Large intestine (tissue), 3 donors: ENCODE measurements around the gene NCBP1. TPM values are rescaled to one million over a fixed set of nuclear protein-coding genes. Genes with fewer than 3 reads are reported as not detected.

Source experiments
- DNase-seq, 2 donors: peaks; one replicate each; pipeline versions ENCODE4 v3.0.0 to v3.0.0-alpha.2; 2013
- H3K27ac ChIP-seq: one replicate; pipeline ENCODE4 v1.5.1; 2013; ENCODE audit warnings: low read length
- H3K27me3 ChIP-seq: 2 replicates; pipeline ENCODE4 v1.6.1; 2013; ENCODE audit warnings: low read length; ENCODE audit not compliant: control insufficient read depth, insufficient read depth
- H3K36me3 ChIP-seq: 2 replicates; pipeline ENCODE4 v1.6.1; 2013; ENCODE audit warnings: low read length; ENCODE audit not compliant: control insufficient read depth, insufficient read depth
- H3K4me1 ChIP-seq: one replicate; pipeline ENCODE4 v1.6.1; 2013; ENCODE audit warnings: low read length; ENCODE audit not compliant: control insufficient read depth, insufficient read depth
- H3K4me3 ChIP-seq: one replicate; pipeline ENCODE4 v1.5.1; 2013; ENCODE audit warnings: low read length
- H3K9me3 ChIP-seq: one replicate; pipeline ENCODE4 v1.6.1; 2013; ENCODE audit warnings: mild to moderate bottlenecking, low read depth, low read length, moderate library complexity; ENCODE audit not compliant: control insufficient read depth
- WGBS: methylation state at CpG from one replicate; pipeline ENCODE4 v1.1.5; 2013; ENCODE audit warnings: low lambda C conversion rate; ENCODE audit not compliant: insufficient coverage; 5-methylcytosine and 5-hydroxymethylcytosine counted together
- polyA plus RNA-seq: library from polyadenylated mRNA; unstranded; fragments of 120-200 nt; gene quantifications from one replicate; pipeline ENCODE4 v1.2.1, GENCODE V29; 2013

Gene NCBP1
- polyA plus RNA-seq, 1 donor = 30.7 TPM

DNA sequence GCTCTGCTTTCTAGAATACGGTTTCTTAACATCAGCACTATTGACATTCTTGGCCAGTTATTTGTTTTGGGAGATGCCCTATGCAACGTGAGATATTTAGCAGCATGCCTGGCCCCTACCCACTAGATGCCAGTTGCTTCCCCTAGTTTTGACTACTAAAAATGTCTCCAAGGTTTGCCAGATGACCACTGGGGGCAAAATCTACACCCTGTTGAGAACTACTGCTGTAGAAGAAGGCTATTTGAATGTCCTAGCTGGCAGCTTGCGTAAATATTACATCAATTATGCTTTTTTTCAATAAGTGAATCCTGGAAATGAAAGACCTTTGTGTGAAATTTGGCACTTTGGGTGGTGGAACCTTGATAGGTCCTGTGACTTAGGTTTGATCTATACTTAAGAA, 5.0 kb downstream of the NCBP1 start:
- no peak overlapping the region for H3K4me3 ChIP-seq
- H3K27ac ChIP-seq = no peak overlapping the region
- H3K27me3 ChIP-seq = no peaks in the 10 kb centered on the region
- no peaks in the 10 kb centered on the region for H3K9me3 ChIP-seq
- H3K36me3 ChIP-seq = peaks cover 11% of the 10 kb centered on the region
- no peaks in the 10 kb centered on the region for H3K4me1 ChIP-seq
- no peak for DNase-seq
- WGBS = no CpG with 5 or more reads among the region's 3 CpGs

DNA sequence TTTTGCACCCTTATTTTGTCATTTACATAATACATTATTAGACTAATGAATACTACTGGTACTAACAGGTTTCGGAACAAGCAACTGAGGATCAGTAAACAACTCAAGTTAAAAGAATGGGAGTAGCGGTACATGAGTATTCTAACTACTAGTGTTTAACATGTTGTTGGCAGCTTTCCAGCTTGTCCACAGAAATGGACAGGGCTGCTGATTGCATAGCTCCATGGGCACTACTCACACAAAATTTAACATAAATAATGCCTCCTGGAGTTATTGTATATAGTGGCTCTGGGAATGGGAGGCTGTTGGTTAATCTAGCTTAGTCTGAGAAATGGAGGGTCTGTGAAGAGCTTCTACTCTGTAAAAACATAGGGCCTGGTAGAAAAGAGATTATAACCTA, 6.7 kb downstream of the NCBP1 start:
- H3K36me3 ChIP-seq = peaks cover 24% of the 10 kb centered on the region
- WGBS = no CpG with 5 or more reads among the region's 2 CpGs
- DNase-seq = no peak
- no peak overlapping the region for H3K4me3 ChIP-seq
- H3K4me1 ChIP-seq = no peaks in the 10 kb centered on the region
- H3K27me3 ChIP-seq = no peaks in the 10 kb centered on the region
- H3K27ac ChIP-seq = no peak overlapping the region
- no peaks in the 10 kb centered on the region for H3K9me3 ChIP-seq

DNA sequence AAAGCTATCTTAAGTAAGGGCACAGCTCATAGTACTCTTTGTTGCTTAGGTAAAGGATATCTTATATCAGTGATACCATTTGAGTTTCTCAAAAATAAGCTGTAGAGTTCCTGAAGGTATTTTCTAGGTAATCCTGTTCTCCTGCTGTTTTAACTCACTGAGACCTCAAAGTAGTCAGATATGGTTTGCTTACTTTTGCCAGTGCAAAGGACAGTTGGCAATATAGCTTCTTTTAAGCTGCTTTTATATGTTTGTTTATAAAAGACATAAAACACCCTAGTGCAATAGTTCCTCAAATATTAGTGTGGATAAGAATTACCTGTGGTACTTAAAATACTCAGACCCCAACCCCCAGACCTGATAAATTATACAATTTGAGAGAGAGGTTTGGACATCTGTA, 12.1 kb downstream of the NCBP1 start:
- no peak overlapping the region for H3K27ac ChIP-seq
- DNase-seq = no peak
- no peaks in the 10 kb centered on the region for H3K9me3 ChIP-seq
- no peaks in the 10 kb centered on the region for H3K27me3 ChIP-seq
- H3K4me3 ChIP-seq = no peak overlapping the region
- H3K36me3 ChIP-seq = peaks cover 47% of the 10 kb centered on the region
- H3K4me1 ChIP-seq = no peaks in the 10 kb centered on the region

DNA sequence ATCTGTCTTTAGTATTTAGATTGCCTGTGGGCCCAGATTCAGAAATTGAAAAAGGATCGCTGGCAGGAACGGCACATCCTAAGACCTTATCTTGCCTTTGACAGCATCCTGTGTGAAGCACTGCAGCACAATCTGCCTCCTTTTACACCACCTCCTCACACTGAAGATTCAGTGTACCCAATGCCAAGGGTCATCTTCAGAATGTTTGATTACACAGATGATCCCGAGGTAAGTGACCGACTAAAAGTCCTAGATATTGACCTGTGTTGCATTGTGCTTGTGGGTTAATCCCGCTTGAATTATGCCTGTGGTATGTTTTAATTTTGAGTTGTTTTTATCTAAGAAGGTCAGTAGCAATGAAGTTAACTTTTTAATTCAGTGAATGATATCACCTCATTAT, 14.4 kb downstream of the NCBP1 start:
- DNase-seq = no peak
- Histone ChIP-seq H3K27ac (no peak overlapping the region), H3K9me3 (no peaks in the 10 kb centered on the region), H3K4me1 (no peaks in the 10 kb centered on the region), H3K36me3 (peaks cover 57% of the 10 kb centered on the region), H3K27me3 (no peaks in the 10 kb centered on the region), H3K4me3 (no peak overlapping the region)
- 100% methylated on average over 3 of the region's 5 CpGs for WGBS

DNA sequence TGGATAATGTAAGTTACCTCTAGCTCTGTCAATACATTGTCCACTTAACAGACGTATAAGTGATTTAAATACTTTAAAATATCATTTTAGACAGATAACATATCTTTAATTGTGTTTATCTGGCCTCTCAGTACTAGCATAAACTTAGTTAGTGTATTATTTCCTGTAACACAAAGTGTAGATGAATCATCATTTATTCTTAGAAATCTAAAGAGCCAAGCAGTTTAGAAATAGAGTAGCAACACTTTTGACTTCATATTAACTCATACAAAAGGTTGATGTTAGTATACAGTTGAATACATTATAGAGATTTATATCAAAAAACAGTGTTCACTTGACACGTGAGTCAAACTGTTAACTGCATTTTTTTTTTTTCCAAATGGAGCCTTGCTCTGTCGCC, 18.0 kb downstream of the NCBP1 start:
- Histone ChIP-seq H3K4me3 (no peak overlapping the region), H3K27ac (no peak overlapping the region), H3K9me3 (no peaks in the 10 kb centered on the region), H3K27me3 (no peaks in the 10 kb centered on the region), H3K36me3 (peaks cover 55% of the 10 kb centered on the region), H3K4me1 (no peaks in the 10 kb centered on the region)
- DNase-seq = no peak
- no CpG with 5 or more reads among the region's 3 CpGs for WGBS

DNA sequence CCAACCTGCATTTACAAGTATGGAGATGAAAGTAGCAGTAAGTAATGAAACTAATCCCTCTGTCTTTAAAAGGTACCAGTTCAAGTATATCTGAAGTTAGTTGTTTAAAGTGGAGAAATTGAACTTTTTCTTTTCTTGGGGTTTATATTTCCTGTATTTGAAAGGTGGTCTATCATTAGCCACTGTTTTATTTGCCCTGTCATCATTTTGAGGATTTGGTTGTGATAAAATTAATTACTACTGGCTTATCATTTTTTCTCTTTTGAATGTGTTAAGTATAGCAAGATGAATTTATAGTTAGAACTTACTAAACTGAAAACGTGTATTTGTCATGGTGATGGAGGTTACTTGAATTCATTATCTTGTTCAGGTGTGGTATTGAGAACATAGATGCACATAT, 25.1 kb downstream of the NCBP1 start:
- H3K36me3 ChIP-seq = peaks cover 69% of the 10 kb centered on the region
- no peaks in the 10 kb centered on the region for H3K27me3 ChIP-seq
- 100% methylated on average over 1 of the region's 1 CpG for WGBS
- no peaks in the 10 kb centered on the region for H3K4me1 ChIP-seq
- no peak for DNase-seq
- H3K4me3 ChIP-seq = no peak overlapping the region
- H3K9me3 ChIP-seq = no peaks in the 10 kb centered on the region
- no peak overlapping the region for H3K27ac ChIP-seq

DNA sequence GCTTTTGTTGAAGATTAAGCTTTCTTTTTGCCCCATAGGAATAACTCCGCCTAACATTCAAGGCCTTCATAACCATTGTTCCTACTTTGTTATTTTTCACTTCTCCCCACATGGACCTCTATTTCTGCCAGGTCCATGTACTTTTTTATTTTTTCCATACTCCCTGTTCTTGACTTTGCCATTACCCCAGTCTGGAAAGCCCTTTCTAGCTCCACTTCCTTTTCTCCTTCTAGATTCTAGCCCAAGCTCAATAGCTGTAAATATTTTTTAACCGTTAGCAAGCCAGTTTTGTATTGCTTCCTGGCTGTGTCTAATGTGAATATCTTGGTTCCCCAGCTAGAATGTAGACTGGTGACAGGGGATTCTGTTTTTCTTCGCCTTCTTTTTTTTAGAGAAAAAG, 26.1 kb downstream of the NCBP1 start:
- Histone ChIP-seq H3K36me3 (peaks cover 72% of the 10 kb centered on the region), H3K27ac (no peak overlapping the region), H3K27me3 (no peaks in the 10 kb centered on the region), H3K4me3 (no peak overlapping the region), H3K9me3 (no peaks in the 10 kb centered on the region), H3K4me1 (no peaks in the 10 kb centered on the region)
- WGBS = 100% methylated on average over 1 of the region's 3 CpGs
- no peak for DNase-seq

DNA sequence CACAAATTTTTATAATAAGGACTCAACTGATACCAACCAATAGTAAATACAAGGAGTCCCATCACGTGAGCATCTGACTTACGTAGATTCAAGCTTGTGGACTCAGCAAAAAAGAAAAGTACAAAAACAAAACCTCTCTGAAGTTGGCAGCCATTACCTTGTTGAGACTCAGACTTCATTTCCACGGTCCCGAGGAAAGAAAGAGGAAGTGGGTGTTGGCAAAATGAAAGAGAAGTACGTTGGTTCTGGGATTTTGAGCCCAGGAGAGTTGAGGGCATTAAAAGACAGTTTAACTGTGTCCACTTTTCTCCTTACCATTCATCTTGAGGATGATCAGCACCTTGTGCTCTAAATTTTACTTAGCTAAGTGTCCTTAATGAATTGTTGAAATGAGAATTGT, 26.7 kb downstream of the NCBP1 start:
- H3K4me1 ChIP-seq = no peaks in the 10 kb centered on the region
- H3K4me3 ChIP-seq = no peak overlapping the region
- no peaks in the 10 kb centered on the region for H3K9me3 ChIP-seq
- 70% methylated on average over 2 of the region's 5 CpGs for WGBS
- no peaks in the 10 kb centered on the region for H3K27me3 ChIP-seq
- H3K27ac ChIP-seq = no peak overlapping the region
- peaks cover 74% of the 10 kb centered on the region for H3K36me3 ChIP-seq
- DNase-seq = no peak

DNA sequence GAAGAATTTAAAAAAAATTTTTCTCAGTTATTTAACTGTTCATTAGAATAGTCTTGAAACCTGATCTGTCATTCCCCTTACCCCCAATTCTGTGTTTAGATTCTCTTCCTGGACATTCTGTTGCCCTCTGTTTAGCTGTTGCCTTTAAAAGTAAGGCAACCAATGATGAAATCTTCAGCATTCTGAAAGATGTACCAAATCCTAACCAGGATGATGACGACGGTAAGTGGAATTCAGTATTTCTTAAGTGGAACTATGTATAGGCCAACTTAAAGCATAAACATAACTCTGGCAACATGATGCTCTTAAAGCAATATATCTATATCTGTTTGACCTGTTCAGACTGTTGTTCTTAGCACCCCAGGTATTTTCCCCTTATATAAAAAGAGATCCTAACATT, 27.2 kb downstream of the NCBP1 start:
- H3K4me1 ChIP-seq = no peaks in the 10 kb centered on the region
- no peak overlapping the region for H3K27ac ChIP-seq
- H3K27me3 ChIP-seq = no peaks in the 10 kb centered on the region
- H3K4me3 ChIP-seq = no peak overlapping the region
- WGBS = no CpG with 5 or more reads among the region's 2 CpGs
- no peaks in the 10 kb centered on the region for H3K9me3 ChIP-seq
- no peak for DNase-seq
- peaks cover 73% of the 10 kb centered on the region for H3K36me3 ChIP-seq

DNA sequence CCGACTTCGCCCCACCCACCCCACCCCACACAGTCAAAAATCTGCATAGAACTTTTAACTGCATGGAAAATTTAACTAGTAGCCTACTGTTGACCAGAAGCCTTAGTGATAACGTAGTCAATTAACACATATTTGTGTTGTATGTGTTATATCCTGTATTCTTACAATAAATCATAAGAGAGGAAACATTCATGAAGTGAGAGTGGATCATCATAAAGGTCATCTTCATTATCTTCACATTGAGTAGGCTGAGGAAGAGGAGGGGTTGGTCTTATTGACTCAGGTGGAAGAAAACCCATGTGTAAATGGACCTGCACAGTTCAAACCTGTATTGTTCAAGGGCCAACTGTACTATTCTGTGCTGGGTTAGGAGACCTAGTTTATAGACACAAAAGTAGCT, 32.1 kb downstream of the NCBP1 start:
- DNase-seq = no peak
- Histone ChIP-seq H3K9me3 (no peaks in the 10 kb centered on the region), H3K27ac (no peak overlapping the region), H3K4me3 (no peak overlapping the region), H3K4me1 (no peaks in the 10 kb centered on the region), H3K27me3 (no peaks in the 10 kb centered on the region), H3K36me3 (peaks cover 81% of the 10 kb centered on the region)
- WGBS = no CpG with 5 or more reads among the region's 3 CpGs

DNA sequence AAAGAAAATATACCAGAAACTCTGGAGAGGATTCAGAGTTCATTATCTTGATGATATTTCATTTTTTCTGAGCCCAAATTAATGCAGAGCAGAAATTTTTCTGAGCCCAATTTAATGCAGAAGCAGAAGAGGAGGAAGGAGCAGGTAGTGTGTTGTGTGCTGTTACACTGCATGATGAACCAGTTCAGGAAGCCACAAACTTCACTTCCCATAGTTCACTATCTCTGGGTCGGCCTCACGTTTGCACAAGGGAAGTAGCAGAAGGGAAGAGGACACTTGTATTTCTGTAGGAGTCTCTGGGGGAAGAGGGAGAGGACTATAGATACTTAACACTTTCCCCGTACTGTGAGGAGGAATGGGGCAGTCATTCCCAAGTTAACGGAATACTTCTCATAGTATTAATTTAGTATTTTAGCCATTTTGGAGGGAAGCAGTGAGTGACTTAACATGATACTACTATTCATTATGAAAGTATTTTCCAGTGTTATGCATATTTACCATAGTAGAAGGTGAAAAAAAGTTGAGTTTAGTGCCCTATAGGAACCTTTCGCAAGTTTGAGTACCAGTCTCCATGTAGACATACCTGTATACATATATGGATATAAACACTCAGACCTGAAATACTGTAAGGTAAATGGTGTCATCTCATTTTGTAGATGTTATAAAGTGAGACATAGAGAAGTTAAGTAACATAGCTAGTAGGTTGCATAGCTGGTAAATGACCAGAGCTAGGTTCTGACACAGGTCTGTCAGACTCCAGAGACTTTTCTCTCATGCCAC, 33.5 kb downstream of the NCBP1 start:
- Histone ChIP-seq H3K4me3 (no peak overlapping the region), H3K9me3 (no peaks in the 10 kb centered on the region), H3K4me1 (peaks cover 1% of the 10 kb centered on the region), H3K27ac (no peak overlapping the region), H3K27me3 (no peaks in the 10 kb centered on the region), H3K36me3 (peaks cover 81% of the 10 kb centered on the region)
- no peak for DNase-seq
- WGBS = 100% methylated on average over 1 of the region's 5 CpGs
